Measurements from ENCODE around the gene GCFC2. TPM values are rescaled to one million over a fixed set of nuclear protein-coding genes. Genes with fewer than 3 reads are reported as not detected.
"Not testable (repeated sequence)": the region's sequence is repeated elsewhere in the genome, so short reads cannot be mapped to it uniquely, and the experiment has no call there.

GCFC2 gene
- 10 to 100 TPM; 44.6 to 57.1 (median 50.4) TPM for polyA plus RNA-seq (ENCODE audit: insufficient read length in 4 of 4)

- peak; percentile 70 to 74 (median 71) for DNase-seq (ENCODE audit: low read depth in 4 of 4, low spot score in 3 of 4)
Observed at GRCh38 chr2:75710577-75711253, at the start of gene GCFC2. Gene GCFC2, minus strand, starts transcription at chr2:75710915. Its CDS starts 60 bp downstream, at chr2:75710855.

DNA sequence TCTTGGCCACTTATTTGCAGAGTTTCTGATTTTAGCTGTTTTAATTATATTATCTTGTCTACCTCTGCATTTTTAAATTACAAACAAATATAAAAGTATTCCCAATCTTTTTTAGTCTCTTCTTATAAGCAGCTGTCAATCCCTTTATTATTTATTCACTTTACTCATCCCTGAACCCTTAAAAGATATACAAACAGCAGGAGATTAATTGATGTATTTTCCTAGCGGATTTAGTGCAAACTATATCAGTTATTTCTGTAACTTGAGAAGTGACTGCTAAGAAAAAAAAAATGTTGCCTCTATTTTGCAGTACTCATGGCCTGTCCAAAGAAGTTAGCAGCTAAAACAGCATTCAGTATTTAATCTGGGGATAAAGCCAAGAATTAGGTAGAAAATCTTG, 42.1 kb upstream of the GCFC2 start:
- DNase-seq (ENCODE audit: low read depth in 4 of 4, low spot score in 3 of 4), result no peak

- no peak for DNase-seq (ENCODE audit: low read depth in 4 of 4, low spot score in 3 of 4)
Observed at GRCh38 chr2:75751824-75752468, 41.2 kb upstream of the GCFC2 start.

DNA sequence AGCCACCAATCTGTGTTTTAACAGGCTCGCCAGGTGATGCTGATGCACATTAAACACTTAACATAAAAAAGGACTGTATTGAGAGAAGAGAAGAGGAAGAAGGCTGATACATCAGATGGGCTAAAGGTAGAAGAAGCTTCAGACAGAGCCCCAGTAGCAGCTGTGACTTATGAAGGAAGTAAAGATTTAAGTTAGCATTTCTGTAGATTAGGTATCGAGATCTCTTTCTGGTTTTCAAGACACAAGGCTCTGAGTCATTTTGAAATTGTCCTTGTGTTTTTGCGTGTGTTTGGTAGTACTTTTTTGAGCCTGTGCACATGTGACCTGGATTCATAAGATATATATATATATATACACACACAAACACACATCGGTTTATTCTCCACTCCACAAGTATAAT, 40.6 kb upstream of the GCFC2 start:
- DNase-seq (ENCODE audit: low read depth in 4 of 4, low spot score in 3 of 4), result no peak

DNA sequence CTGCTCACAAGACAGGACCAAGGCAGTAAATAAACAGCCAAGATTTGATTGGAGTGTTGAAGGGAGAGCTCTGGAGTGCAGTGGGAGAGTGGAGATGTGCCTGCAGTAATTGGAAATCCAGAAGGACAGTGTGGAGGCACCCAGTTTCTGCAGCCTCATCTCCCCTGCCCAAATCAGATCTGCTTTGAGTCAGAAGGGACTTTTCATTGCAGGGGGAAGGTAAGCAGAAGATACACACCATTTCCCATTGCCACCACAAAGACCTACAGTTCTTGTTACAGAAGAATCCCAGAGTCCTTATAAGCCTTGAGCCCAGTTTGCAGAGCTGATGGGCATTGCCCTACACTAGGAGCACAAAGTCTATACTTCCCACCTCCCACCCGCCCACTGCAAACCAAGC, 27.2 kb upstream of the GCFC2 start:
- no peak for DNase-seq (ENCODE audit: low read depth in 4 of 4, low spot score in 3 of 4)

- no peak for DNase-seq (ENCODE audit: low read depth in 4 of 4, low spot score in 3 of 4)
Observed at GRCh38 chr2:75736276-75736675, 25.6 kb upstream of the GCFC2 start.

DNA sequence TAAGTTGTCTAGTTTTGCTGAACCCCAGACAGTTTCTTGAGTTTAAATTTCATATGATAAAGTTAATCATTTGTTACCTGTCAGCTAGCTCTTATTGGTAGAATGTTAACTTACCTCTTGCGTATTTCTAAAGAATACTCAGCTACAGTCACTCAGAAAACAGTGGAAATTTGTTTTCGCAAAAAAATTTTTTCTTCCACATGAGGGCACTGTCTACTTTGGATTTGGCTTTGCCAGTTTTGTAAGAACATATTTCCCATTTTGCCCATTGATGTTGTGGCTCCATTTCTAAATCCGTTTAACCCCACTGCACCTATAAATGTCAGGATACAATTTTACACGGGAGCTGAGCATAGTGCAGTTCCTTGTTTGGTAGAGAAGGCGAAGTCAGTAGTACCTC, 19.1 kb upstream of the GCFC2 start:
- no peak for DNase-seq (ENCODE audit: low read depth in 4 of 4, low spot score in 3 of 4)

DNA sequence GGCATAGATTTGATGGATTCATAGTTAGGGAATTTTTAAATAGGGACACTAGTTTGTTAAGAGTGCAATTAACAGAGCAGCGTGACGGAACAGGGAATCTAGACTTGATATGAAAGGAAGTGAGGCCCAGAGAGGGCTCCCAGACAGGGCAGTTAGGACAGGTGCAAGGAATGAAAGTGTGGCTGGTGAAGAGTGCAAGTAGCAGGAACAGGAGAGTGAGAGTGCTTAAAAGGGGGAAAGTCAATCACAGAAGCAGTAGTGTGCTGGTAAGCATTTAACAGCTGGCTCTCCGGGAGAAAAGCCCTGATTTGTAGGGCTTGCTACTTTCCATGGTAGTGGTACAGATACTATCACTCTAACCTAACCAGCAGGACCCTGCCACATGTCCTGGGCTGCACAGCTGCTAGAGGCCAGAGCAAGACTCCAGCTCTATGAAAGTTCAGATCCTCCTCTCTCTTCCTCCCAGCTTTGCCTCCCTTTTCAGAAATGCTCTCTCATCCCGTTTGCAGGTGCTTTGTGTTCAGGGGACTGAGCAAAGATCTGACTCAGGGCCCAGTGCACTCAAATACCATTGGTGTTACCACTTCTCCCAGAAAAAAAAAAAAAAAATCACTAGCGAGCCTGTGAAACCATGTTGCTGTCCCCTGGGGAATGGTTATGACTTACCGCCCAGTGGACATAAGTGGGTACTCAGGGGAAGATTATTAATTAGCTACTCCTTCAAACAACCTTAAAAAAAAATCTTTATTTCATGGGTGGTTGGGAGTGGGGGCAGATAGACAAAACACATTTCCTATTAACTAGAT, 18.1 kb upstream of the GCFC2 start:
- no peak for DNase-seq (ENCODE audit: low read depth in 4 of 4, low spot score in 3 of 4)

DNA sequence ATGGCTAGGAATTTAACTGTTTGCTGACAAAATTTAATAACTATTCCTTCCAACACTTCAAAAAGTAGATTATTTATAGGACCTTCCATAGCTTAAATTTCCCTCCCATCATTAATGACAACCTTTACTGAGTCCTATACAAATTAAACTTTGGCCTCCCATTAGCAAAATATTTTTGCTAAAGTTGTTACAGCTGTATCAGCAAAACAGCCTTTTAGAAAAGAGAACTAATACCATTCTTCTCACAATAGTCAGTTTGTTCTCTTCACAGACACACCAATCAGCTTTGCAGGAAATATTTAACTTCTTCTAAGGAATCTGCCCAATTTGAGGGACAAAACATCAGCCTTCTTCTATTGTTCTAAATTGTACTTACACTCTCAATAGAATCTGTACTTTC, 12.0 kb upstream of the GCFC2 start:
- DNase-seq (ENCODE audit: low read depth in 4 of 4, low spot score in 3 of 4), result no peak

GRCh38 chr2:75720525-75720924, 9.8 kb upstream of the GCFC2 start:
- no peak for DNase-seq (ENCODE audit: low read depth in 4 of 4, low spot score in 3 of 4)

- DNase-seq (ENCODE audit: low read depth in 4 of 4, low spot score in 3 of 4), result no peak
Observed at GRCh38 chr2:75719616-75720015, 8.9 kb upstream of the GCFC2 start.

- no peak for DNase-seq (ENCODE audit: low read depth in 4 of 4, low spot score in 3 of 4)
Observed at GRCh38 chr2:75716406-75716805, 5.7 kb upstream of the GCFC2 start.

GRCh38 chr2:75711590-75711989, 875 bp upstream of the GCFC2 start:
- not testable (repeated sequence) for DNase-seq (ENCODE audit: low read depth in 4 of 4, low spot score in 3 of 4)

DNA sequence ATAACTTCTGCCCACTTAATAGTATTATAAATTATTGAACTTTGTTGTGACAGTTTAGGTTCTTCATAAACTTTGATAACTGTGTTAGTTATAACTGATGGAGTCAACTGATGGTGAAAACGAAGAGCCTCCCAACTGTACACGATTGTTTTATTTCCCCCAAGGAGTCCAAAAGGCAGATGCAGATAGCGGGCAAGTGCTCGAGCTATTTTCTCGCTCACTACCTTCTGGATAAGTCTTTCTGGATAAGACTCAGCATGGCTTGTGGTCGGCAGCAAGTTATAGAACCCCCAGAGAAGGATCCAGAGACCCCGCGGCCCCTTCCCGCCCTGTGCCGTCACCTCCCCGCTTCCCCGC, 517 bp downstream of the GCFC2 start:
- DNase-seq (ENCODE audit: low read depth in 4 of 4, low spot score in 3 of 4), result peak in 1 of 4 donors; percentile 28

- no peak for DNase-seq (ENCODE audit: low read depth in 4 of 4, low spot score in 3 of 4)
Observed at GRCh38 chr2:75709297-75709696, 1.4 kb downstream of the GCFC2 start.

DNA sequence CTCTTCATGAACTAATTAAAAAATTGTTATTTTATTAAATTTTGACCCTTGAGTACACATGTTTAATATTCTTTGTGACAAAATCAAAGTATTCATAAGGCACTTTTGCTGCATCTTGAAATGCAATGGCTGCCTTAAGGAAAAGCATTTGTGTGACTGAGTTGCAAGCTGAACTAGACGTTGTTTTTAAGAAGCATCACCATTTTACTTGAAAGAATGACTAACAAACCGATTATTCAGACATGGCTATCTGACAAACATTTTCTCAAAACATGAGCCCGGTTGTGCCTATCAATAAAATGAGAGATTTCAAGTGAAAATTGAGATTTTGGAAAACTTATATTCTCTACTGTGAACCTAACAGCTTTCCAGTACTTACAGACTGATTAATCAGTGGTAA, 2.8 kb downstream of the GCFC2 start:
- DNase-seq (ENCODE audit: low read depth in 4 of 4, low spot score in 3 of 4), result no peak

DNA sequence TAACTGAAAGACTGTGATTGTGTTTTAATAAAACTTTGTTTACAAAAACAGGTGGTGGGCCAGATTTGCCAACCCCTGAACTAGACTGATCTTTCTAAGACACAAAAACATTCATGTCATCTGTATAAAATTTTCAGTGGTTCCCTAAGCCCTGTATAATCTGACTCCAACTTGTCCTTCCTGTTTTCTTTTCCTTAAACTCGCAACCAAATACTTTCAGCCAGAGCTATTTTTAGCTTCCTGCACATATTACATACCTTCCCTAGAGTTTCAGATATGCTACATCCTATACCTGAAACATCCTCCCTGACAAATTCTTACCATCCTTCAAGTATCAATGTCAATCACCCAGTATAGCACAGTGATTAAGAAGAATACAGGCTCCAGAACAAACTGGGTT, 4.8 kb downstream of the GCFC2 start:
- DNase-seq (ENCODE audit: low read depth in 4 of 4, low spot score in 3 of 4), result no peak

DNA sequence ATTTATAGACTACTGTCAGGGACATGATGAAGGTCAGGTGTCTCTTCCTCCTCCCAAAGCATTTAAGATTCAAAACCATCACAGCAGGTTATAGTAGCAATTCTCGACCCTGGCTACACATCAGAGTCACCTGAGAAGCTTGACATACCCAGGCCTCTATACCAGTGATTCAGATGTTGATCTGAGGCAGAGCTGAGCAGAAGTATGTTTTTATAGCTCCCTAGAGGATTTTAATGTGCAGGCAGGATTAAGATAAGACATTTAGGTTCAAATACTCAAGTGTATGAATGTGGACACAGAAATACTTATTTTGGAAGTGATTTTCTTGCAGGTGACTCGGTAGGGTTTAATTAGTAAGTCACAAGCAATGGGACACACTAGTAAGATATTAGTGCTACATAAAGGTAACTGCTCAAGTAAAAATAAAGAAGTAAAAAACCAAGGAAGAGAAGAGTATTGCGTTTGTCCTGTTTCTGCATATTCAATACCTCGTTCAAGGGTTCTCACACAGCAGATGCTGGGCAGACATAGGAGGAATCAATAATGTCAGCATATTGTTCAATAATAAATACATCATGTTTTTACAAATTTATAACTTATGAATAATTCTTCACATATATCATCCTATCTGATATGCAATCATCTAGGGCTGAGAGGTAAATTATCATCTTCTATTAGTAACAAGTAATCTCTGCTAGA, 7.0 kb downstream of the GCFC2 start:
- DNase-seq (ENCODE audit: low read depth in 4 of 4, low spot score in 3 of 4), result no peak

DNA sequence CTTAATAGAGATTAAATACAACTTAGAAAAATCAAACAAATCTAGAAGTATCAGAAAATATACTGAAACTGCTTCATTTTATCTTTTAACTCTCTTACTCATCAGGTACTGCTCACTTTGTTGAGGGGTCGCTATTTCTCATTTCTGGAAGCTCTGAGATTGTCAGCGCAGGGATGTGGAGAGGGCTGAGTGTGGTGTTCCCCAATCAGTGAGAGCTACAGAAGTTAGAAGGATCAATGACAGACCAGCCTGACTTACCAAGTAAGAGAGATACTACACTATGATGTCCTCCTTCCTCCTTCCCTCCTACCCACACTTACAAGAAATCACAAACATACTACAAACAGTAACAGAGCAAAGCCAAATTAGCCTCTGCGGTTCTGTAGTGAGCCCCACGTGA, 8.1 kb downstream of the GCFC2 start:
- DNase-seq (ENCODE audit: low read depth in 4 of 4, low spot score in 3 of 4), result no peak

- DNase-seq (ENCODE audit: low read depth in 4 of 4, low spot score in 3 of 4), result no peak
Observed at GRCh38 chr2:75698918-75699317, 11.8 kb downstream of the GCFC2 start.

DNA sequence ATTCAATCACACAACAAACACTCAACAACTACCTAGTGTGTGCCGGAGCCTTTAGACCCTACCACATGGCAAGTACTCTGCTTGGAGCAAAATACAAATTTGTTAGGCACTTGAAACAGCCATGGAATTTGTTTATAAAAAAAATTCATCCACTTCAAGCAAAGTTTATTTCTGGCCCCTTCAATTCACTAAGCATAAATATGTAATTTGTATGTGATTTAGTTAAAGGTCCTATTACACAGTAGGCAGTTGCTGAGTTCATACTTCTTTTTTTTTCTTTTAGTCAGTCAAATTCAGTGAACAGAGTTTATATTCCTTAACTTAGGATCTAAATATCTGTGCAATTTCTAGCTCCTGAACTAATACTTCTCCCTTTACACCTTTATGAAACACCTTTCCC, 22.5 kb downstream of the GCFC2 start:
- DNase-seq (ENCODE audit: low read depth in 4 of 4, low spot score in 3 of 4), result no peak
